ENCODE measurements around the gene ZG16B. TPM values are rescaled to one million over a fixed set of nuclear protein-coding genes. Genes with fewer than 3 reads are reported as not detected.

ZG16B gene
- polyA plus RNA-seq, 4 donors, result 5.2 to 19.9 (median 15.0) TPM

GRCh38 chr16:2799205-2799858 is 30.8 kb upstream of the ZG16B start:
- Histone ChIP-seq H3K27me3 (ENCODE audit: control insufficient read depth in 3 of 3, insufficient read depth in 3 of 3, low read length in 3 of 3) (no peaks in the 10 kb centered on the region), H3K36me3 (ENCODE audit: control insufficient read depth in 3 of 3, insufficient read depth in 2 of 3, low read depth in 1 of 3, low read length in 3 of 3) (no peaks in the 10 kb centered on the region), H3K4me3 (ENCODE audit: low read depth in 1 of 3, low read length in 3 of 3) (no peak overlapping the region), H3K9me3 (ENCODE audit: control insufficient read depth in 2 of 2, insufficient read depth in 1 of 2, low read depth in 1 of 2, low read length in 1 of 2) (peaks cover 0 to 6% of the 10 kb centered on the region in 2 donors), H3K27ac (ENCODE audit: low read depth in 1 of 3, low read length in 2 of 3) (peak overlapping the region in 1 of 3 donors; percentile 79), H3K4me1 (ENCODE audit: control insufficient read depth in 3 of 3, insufficient read depth in 2 of 3, low read depth in 1 of 3, low read length in 2 of 3) (peaks cover 0 to 14% (median 2%) of the 10 kb centered on the region in 3 donors)
- 86 to 88% (median 87%) methylated on average over 21 of the region's 21 CpGs for WGBS, 3 donors
- DNase-seq (peak in 1 of 2 donors; percentile 44), FAIRE-seq (no peak)

- H3K27me3 ChIP-seq (ENCODE audit: control insufficient read depth in 3 of 3, insufficient read depth in 3 of 3, low read length in 3 of 3), result no peaks in the 10 kb centered on the region
- WGBS, 3 donors, result 19 to 64% (median 43%) methylated on average over 1 of the region's 1 CpG
- H3K36me3 ChIP-seq (ENCODE audit: control insufficient read depth in 3 of 3, insufficient read depth in 2 of 3, low read depth in 1 of 3, low read length in 3 of 3), result no peaks in the 10 kb centered on the region
- DNase-seq, result peak; percentile 72 to 89
- peaks cover 0 to 9% (median 2%) of the 10 kb centered on the region in 3 donors for H3K4me1 ChIP-seq (ENCODE audit: control insufficient read depth in 3 of 3, insufficient read depth in 2 of 3, low read depth in 1 of 3, low read length in 2 of 3)
- FAIRE-seq, result no peak
- peaks cover 0 to 11% of the 10 kb centered on the region in 2 donors for H3K9me3 ChIP-seq (ENCODE audit: control insufficient read depth in 2 of 2, insufficient read depth in 1 of 2, low read depth in 1 of 2, low read length in 1 of 2)
- no peak overlapping the region for H3K4me3 ChIP-seq (ENCODE audit: low read depth in 1 of 3, low read length in 3 of 3)
- H3K27ac ChIP-seq (ENCODE audit: low read depth in 1 of 3, low read length in 2 of 3), result peak overlapping the region in 1 of 3 donors; percentile 79
Observed at GRCh38 chr16:2799859-2800226, 30.3 kb upstream of the ZG16B start.

GRCh38 chr16:2803545-2804195 is 26.4 kb upstream of the ZG16B start:
- Histone ChIP-seq H3K4me1 (ENCODE audit: control insufficient read depth in 3 of 3, insufficient read depth in 2 of 3, low read depth in 1 of 3, low read length in 2 of 3) (peaks cover 0 to 9% (median 0%) of the 10 kb centered on the region in 3 donors), H3K36me3 (ENCODE audit: control insufficient read depth in 3 of 3, insufficient read depth in 2 of 3, low read depth in 1 of 3, low read length in 3 of 3) (no peaks in the 10 kb centered on the region), H3K27ac (ENCODE audit: low read depth in 1 of 3, low read length in 2 of 3) (no peak overlapping the region), H3K27me3 (ENCODE audit: control insufficient read depth in 3 of 3, insufficient read depth in 3 of 3, low read length in 3 of 3) (peaks cover 0 to 4% (median 0%) of the 10 kb centered on the region in 3 donors), H3K9me3 (ENCODE audit: control insufficient read depth in 2 of 2, insufficient read depth in 1 of 2, low read depth in 1 of 2, low read length in 1 of 2) (peaks cover 0 to 26% of the 10 kb centered on the region in 2 donors), H3K4me3 (ENCODE audit: low read depth in 1 of 3, low read length in 3 of 3) (no peak overlapping the region)
- FAIRE-seq (no peak), DNase-seq (no peak)
- 83 to 86% (median 86%) methylated on average over 3 of the region's 3 CpGs for WGBS, 3 donors

GRCh38 chr16:2804728-2805127 is 25.4 kb upstream of the ZG16B start:
- Histone ChIP-seq H3K4me3 (ENCODE audit: low read depth in 1 of 3, low read length in 3 of 3) (no peak overlapping the region), H3K4me1 (ENCODE audit: control insufficient read depth in 3 of 3, insufficient read depth in 2 of 3, low read depth in 1 of 3, low read length in 2 of 3) (no peaks in the 10 kb centered on the region), H3K27ac (ENCODE audit: low read depth in 1 of 3, low read length in 2 of 3) (no peak overlapping the region), H3K27me3 (ENCODE audit: control insufficient read depth in 3 of 3, insufficient read depth in 3 of 3, low read length in 3 of 3) (peaks cover 0 to 4% (median 0%) of the 10 kb centered on the region in 3 donors), H3K9me3 (ENCODE audit: control insufficient read depth in 2 of 2, insufficient read depth in 1 of 2, low read depth in 1 of 2, low read length in 1 of 2) (peaks cover 0 to 26% of the 10 kb centered on the region in 2 donors), H3K36me3 (ENCODE audit: control insufficient read depth in 3 of 3, insufficient read depth in 2 of 3, low read depth in 1 of 3, low read length in 3 of 3) (no peaks in the 10 kb centered on the region)
- FAIRE-seq (no peak), DNase-seq (no peak)
- 87 to 94% (median 90%) methylated on average over 4 of the region's 4 CpGs for WGBS, 3 donors

- H3K27me3 ChIP-seq (ENCODE audit: control insufficient read depth in 3 of 3, insufficient read depth in 3 of 3, low read length in 3 of 3), result peaks cover 0 to 4% (median under 1%) of the 10 kb centered on the region in 3 donors
- H3K9me3 ChIP-seq (ENCODE audit: control insufficient read depth in 2 of 2, insufficient read depth in 1 of 2, low read depth in 1 of 2, low read length in 1 of 2), result peaks cover 0 to 26% of the 10 kb centered on the region in 2 donors
- no peaks in the 10 kb centered on the region for H3K4me1 ChIP-seq (ENCODE audit: control insufficient read depth in 3 of 3, insufficient read depth in 2 of 3, low read depth in 1 of 3, low read length in 2 of 3)
- H3K36me3 ChIP-seq (ENCODE audit: control insufficient read depth in 3 of 3, insufficient read depth in 2 of 3, low read depth in 1 of 3, low read length in 3 of 3), result no peaks in the 10 kb centered on the region
- FAIRE-seq (no peak), DNase-seq (no peak)
- WGBS, 3 donors, result 75 to 79% (median 76%) methylated on average over 5 of the region's 5 CpGs
- no peak overlapping the region for H3K27ac ChIP-seq (ENCODE audit: low read depth in 1 of 3, low read length in 2 of 3)
- no peak overlapping the region for H3K4me3 ChIP-seq (ENCODE audit: low read depth in 1 of 3, low read length in 3 of 3)
Observed at GRCh38 chr16:2806286-2806685, 23.8 kb upstream of the ZG16B start.

- no peak for FAIRE-seq
- whole genome bisulfite sequencing, 3 donors, result 87 to 93% (median 87%) methylated on average over 7 of the region's 7 CpGs
- Histone ChIP-seq H3K4me1 (ENCODE audit: control insufficient read depth in 3 of 3, insufficient read depth in 2 of 3, low read depth in 1 of 3, low read length in 2 of 3) (no peaks in the 10 kb centered on the region), H3K4me3 (ENCODE audit: low read depth in 1 of 3, low read length in 3 of 3) (no peak overlapping the region), H3K27me3 (ENCODE audit: control insufficient read depth in 3 of 3, insufficient read depth in 3 of 3, low read length in 3 of 3) (peaks cover 0 to 8% (median 7%) of the 10 kb centered on the region in 3 donors), H3K9me3 (ENCODE audit: control insufficient read depth in 2 of 2, insufficient read depth in 1 of 2, low read depth in 1 of 2, low read length in 1 of 2) (peaks cover 0 to 26% of the 10 kb centered on the region in 2 donors), H3K27ac (ENCODE audit: low read depth in 1 of 3, low read length in 2 of 3) (no peak overlapping the region), H3K36me3 (ENCODE audit: control insufficient read depth in 3 of 3, insufficient read depth in 2 of 3, low read depth in 1 of 3, low read length in 3 of 3) (no peaks in the 10 kb centered on the region)
- DNase-seq, result no peak
Observed at GRCh38 chr16:2808181-2808580, 21.9 kb upstream of the ZG16B start.

GRCh38 chr16:2809149-2809760 is 20.8 kb upstream of the ZG16B start:
- no peaks in the 10 kb centered on the region for H3K36me3 ChIP-seq (ENCODE audit: control insufficient read depth in 3 of 3, insufficient read depth in 2 of 3, low read depth in 1 of 3, low read length in 3 of 3)
- H3K4me3 ChIP-seq (ENCODE audit: low read depth in 1 of 3, low read length in 3 of 3), result no peak overlapping the region
- H3K4me1 ChIP-seq (ENCODE audit: control insufficient read depth in 3 of 3, insufficient read depth in 2 of 3, low read depth in 1 of 3, low read length in 2 of 3), result no peaks in the 10 kb centered on the region
- peaks cover 0 to 8% (median 7%) of the 10 kb centered on the region in 3 donors for H3K27me3 ChIP-seq (ENCODE audit: control insufficient read depth in 3 of 3, insufficient read depth in 3 of 3, low read length in 3 of 3)
- H3K9me3 ChIP-seq (ENCODE audit: control insufficient read depth in 2 of 2, insufficient read depth in 1 of 2, low read depth in 1 of 2, low read length in 1 of 2), result peaks cover 0 to 21% of the 10 kb centered on the region in 2 donors
- FAIRE-seq (no peak), DNase-seq (no peak)
- H3K27ac ChIP-seq (ENCODE audit: low read depth in 1 of 3, low read length in 2 of 3), result no peak overlapping the region
- 77 to 78% (median 78%) methylated on average over 3 of the region's 3 CpGs for WGBS, 3 donors

- H3K36me3 ChIP-seq (ENCODE audit: control insufficient read depth in 3 of 3, insufficient read depth in 2 of 3, low read depth in 1 of 3, low read length in 3 of 3), result no peaks in the 10 kb centered on the region
- no peak overlapping the region for H3K27ac ChIP-seq (ENCODE audit: low read depth in 1 of 3, low read length in 2 of 3)
- no peak for DNase-seq
- no peak for FAIRE-seq
- H3K9me3 ChIP-seq (ENCODE audit: control insufficient read depth in 2 of 2, insufficient read depth in 1 of 2, low read depth in 1 of 2, low read length in 1 of 2), result peaks cover 0 to 7% of the 10 kb centered on the region in 2 donors
- 81 to 94% (median 84%) methylated on average over 6 of the region's 6 CpGs for whole genome bisulfite sequencing, 3 donors
- peaks cover 0 to 6% (median 0%) of the 10 kb centered on the region in 3 donors for H3K4me1 ChIP-seq (ENCODE audit: control insufficient read depth in 3 of 3, insufficient read depth in 2 of 3, low read depth in 1 of 3, low read length in 2 of 3)
- H3K4me3 ChIP-seq (ENCODE audit: low read depth in 1 of 3, low read length in 3 of 3), result no peak overlapping the region
- H3K27me3 ChIP-seq (ENCODE audit: control insufficient read depth in 3 of 3, insufficient read depth in 3 of 3, low read length in 3 of 3), result peaks cover 0 to 12% (median 7%) of the 10 kb centered on the region in 3 donors
Observed at GRCh38 chr16:2810651-2811050, 19.5 kb upstream of the ZG16B start.

Data from small intestine (tissue), 7 donors.